Psoas muscle (tissue), 8 donors: ENCODE measurements around the gene OR2K2. TPM values are rescaled to one million over a fixed set of nuclear protein-coding genes. Genes with fewer than 3 reads are reported as not detected.

ENCODE experiments used
- ATAC-seq, 4 donors: fragments of 200-7000 bp; cut with Tn5 transposase; one replicate each; pipeline ENCODE4 v1.9.1; 2020; ENCODE audit warnings: moderate library complexity in 3 of 4, mild to moderate bottlenecking in 2 of 4
- DNase-seq, 2 donors: peaks; one replicate each; pipeline ENCODE4 v3.0.0-alpha.2; 2020
- H3K27ac ChIP-seq: fragments of 200-600 bp; one replicate; pipeline ENCODE4 v1.8.0; 2022
- H3K27me3 ChIP-seq, 3 donors: fragments of 200-600 bp in 1 of 3; one replicate each; pipeline versions ENCODE4 v1.6.1 to v1.8.0; 2013 to 2022; ENCODE audit warnings: low read length in 2 of 3, mild to moderate bottlenecking in 2 of 3, moderate library complexity in 1 of 3; ENCODE audit not compliant: insufficient read depth in 3 of 3
- H3K36me3 ChIP-seq, 2 donors: fragments of 200-600 bp in 1 of 2; one replicate each; pipeline versions ENCODE4 v1.6.1 to v1.8.0; 2013 to 2022; ENCODE audit warnings: low read depth in 1 of 2, mild to moderate bottlenecking in 1 of 2, moderate library complexity in 1 of 2; ENCODE audit not compliant: insufficient read depth in 1 of 2
- H3K4me1 ChIP-seq: fragments of 200-600 bp; one replicate; pipeline ENCODE4 v1.8.0; 2022
- H3K4me3 ChIP-seq: fragments of 200-600 bp; one replicate; pipeline ENCODE4 v1.8.0; 2022; ENCODE audit warnings: mild to moderate bottlenecking
- H3K9me3 ChIP-seq: fragments of 200-600 bp; one replicate; pipeline ENCODE4 v1.8.0; 2022
- WGBS, 3 donors: extraction: QIAGEN DNeasy Blood & Tissue Kit; methylation state at CpG; one replicate each; pipeline versions ENCODE4 v1.1.6 to v1.1.7; 2013; 5-methylcytosine and 5-hydroxymethylcytosine counted together
- intact Hi-C, 2 donors: fragments of 100-400 bp; cut with DNase I; formaldehyde crosslinking; loops; one replicate each; pipeline versions ENCODE4 v1.11.0 to v1.14.2; 2022
- polyA plus RNA-seq, 3 donors: library from polyadenylated mRNA; stranded (reverse); fragments of 200-250 nt; gene quantifications; one replicate each; pipeline ENCODE4 v1.2.3, GENCODE V29; 2013
- total RNA-seq, 4 donors: library from RNA; stranded (reverse); fragmentation: NEBNext Ultra II Directional in 2 of 4; extraction: Animal tissue kit (Norgen Biotek cat#: 25700) in 2 of 4; gene quantifications; one replicate each; pipeline versions ENCODE4 v1.2.1 to v1.2.4, GENCODE V29; 2021 to 2023
- TF ChIP-seq, protein P1 (sequence below): fragments of 200-600 bp; IDR thresholded peaks from one replicate; pipeline ENCODE4 v1.8.0; 2022; ENCODE audit warnings: antibody characterized with exemption
- donor health status: healthy with polysubstance abuse.
- donor health status: DM: no; HTN: no; CAD: no; lungs with moderate emphysema.
- donor health status: Bipolar disorder and iron deficiency.
- donor health status: healthy.
- donor health status: DM: yes; HTN: yes; CAD: no.
- donor health status: DM: no; HTN: no; CAD: no.
- donor health status: DM: no; HTN: no; CAD: no.
- donor health status: DM: yes; HTN: yes; CAD: no.

The OR2K2 gene
- total and polyA plus RNA-seq, 7 donors: 0.13 to 12.6 (median 0.41) TPM; not detected in 3

DNA sequence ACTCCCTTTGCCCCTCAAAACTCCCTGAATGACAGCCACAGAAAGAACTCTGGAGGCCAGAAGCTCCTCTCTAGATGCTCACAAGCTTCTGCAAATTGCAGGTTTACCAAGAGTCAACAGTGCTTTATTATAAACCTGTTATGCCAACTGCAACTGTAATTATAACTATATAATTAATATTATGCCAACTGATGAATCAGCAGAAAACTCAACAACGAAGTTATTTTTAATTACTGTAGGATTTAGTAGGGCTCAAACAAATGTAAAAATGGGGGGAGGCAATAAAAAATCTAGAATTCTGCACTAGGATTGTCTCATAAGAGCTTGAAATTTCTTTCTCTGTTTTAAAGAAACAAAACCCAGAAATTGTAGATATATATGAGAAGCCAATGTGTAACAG, 37.0 kb upstream of the OR2K2 start:
- intact Hi-C loops: loop anchor here in 1 of 2 donors (5.0 kb wide), 1 partner anchor 45 kb away; no protein-coding TSS in a partner anchor
- WGBS, 3 donors: 42 to 68% (median 58%) methylated on average over 1 of the region's 1 CpG
- TF ChIP-seq, protein P1, sequence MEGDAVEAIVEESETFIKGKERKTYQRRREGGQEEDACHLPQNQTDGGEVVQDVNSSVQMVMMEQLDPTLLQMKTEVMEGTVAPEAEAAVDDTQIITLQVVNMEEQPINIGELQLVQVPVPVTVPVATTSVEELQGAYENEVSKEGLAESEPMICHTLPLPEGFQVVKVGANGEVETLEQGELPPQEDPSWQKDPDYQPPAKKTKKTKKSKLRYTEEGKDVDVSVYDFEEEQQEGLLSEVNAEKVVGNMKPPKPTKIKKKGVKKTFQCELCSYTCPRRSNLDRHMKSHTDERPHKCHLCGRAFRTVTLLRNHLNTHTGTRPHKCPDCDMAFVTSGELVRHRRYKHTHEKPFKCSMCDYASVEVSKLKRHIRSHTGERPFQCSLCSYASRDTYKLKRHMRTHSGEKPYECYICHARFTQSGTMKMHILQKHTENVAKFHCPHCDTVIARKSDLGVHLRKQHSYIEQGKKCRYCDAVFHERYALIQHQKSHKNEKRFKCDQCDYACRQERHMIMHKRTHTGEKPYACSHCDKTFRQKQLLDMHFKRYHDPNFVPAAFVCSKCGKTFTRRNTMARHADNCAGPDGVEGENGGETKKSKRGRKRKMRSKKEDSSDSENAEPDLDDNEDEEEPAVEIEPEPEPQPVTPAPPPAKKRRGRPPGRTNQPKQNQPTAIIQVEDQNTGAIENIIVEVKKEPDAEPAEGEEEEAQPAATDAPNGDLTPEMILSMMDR: no peak

DNA sequence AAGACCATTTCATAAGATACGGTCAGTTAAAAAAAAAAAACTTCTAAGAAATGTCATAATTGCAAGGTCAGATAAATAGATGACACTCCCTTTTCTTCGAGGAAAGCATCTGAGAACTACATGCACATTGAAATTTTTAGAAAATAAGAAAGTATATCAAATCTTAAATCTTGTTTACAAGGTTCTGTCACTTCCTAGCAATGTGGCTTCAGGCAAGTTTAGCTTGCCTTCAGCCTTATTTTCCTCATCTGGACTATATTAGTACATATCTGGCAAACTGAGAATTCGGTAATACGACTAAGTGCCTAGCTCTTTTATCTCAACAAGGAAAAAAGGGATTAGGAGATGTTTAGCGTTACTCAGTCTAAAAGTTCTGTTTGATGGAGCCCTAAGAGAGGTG, 32.5 kb upstream of the OR2K2 start:
- intact Hi-C loops: no loop called here
- ATAC-seq (no peak), DNase-seq (no peak)
- no peaks in the 10 kb centered on the region for H3K9me3 ChIP-seq
- no peak overlapping the region for H3K27ac ChIP-seq
- TF ChIP-seq, protein P1: no peak
- peaks cover 16 to 82% of the 10 kb centered on the region in 2 donors for H3K36me3 ChIP-seq
- no peaks in the 10 kb centered on the region for H3K4me1 ChIP-seq
- H3K4me3 ChIP-seq: no peak overlapping the region
- 88 to 93% (median 92%) methylated on average over 5 of the region's 5 CpGs for WGBS, 3 donors
- no peaks in the 10 kb centered on the region for H3K27me3 ChIP-seq

More for the DNA sequence above, 37.0 kb upstream of the OR2K2 start:
- Histone ChIP-seq H3K4me3 (no peak overlapping the region), H3K9me3 (no peaks in the 10 kb centered on the region), H3K27ac (no peak overlapping the region), H3K27me3 (no peaks in the 10 kb centered on the region), H3K36me3 (peaks cover 24 to 100% of the 10 kb centered on the region in 2 donors), H3K4me1 (no peaks in the 10 kb centered on the region)
- DNase-seq (no peak), ATAC-seq (no peak)

DNA sequence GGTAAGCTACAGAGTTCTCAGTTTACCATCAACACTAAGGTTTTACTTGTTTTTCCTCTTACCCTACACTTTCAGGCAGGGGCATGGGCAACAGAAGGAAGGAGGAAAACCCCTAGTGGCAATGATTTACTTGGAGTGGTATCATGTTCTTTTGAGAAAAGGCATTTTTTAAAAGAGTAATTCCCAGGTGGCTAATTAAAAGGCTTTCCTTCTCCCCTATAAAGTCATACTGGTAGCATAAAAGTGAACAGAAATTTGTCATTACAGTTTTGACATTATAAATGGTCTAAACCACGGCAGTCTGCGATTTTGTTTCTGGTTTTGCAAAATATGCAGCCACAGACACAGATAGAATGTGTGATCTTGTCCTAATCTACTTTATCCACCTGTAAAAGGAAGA, 30.9 kb upstream of the OR2K2 start:
- H3K9me3 ChIP-seq: no peaks in the 10 kb centered on the region
- peaks cover 16 to 66% of the 10 kb centered on the region in 2 donors for H3K36me3 ChIP-seq
- ATAC-seq: no peak
- intact Hi-C loops: no loop called here
- TF ChIP-seq, protein P1: no peak
- H3K4me1 ChIP-seq: peaks cover 13% of the 10 kb centered on the region
- H3K27me3 ChIP-seq: no peaks in the 10 kb centered on the region
- no peak overlapping the region for H3K27ac ChIP-seq
- no peak for DNase-seq
- 86 to 95% (median 88%) methylated on average over 2 of the region's 2 CpGs for WGBS, 3 donors
- H3K4me3 ChIP-seq: no peak overlapping the region

DNA sequence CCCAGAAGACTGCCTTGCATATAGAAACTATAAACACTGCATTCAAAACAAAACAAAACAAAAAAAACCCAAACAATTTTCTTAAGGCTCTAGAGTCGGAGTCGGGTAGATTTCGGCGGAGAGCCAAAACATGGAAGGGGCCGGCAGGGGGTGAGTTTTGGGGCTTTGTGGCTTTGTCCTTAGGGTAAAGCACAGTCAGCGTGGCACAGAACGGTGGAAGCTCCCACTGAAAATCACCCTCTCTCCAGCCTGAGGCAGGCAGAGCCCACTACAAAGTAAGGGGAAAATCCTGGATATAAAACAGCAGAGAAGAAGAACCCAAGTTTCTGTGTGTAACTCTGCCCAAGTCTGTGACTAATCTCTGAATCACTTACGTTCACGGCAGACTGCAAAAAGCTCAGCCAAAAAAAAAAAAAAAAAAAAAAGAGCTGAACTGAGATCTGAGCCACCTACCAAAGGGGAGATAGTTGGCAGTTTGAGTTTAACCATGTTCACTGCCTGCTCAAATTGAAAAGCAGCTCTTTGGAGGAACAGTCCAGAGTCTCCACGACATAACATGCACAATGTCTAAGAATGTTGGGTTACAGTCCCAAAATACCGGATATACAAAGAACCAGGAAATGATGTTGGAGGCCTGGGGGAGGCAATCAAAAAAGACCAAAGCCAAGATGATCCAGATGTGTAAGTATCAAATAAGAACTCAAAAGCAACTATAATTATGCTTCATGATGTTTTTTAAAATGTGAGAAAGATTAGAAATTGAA, 26.6 kb upstream of the OR2K2 start:
- ATAC-seq (peak; percentile 43 to 72 (median 60)), DNase-seq (peak; percentile 30 to 51)
- no peak overlapping the region for H3K27ac ChIP-seq
- intact Hi-C loops: no loop called here
- peaks cover 8 to 24% of the 10 kb centered on the region in 2 donors for H3K36me3 ChIP-seq
- H3K9me3 ChIP-seq: no peaks in the 10 kb centered on the region
- H3K4me3 ChIP-seq: peak overlapping the region; percentile 31
- TF ChIP-seq, protein P1: no peak
- H3K4me1 ChIP-seq: peaks cover 15% of the 10 kb centered on the region
- 21 to 30% (median 22%) methylated on average over 11 of the region's 11 CpGs for WGBS, 3 donors
- H3K27me3 ChIP-seq: no peaks in the 10 kb centered on the region
